Activated CD4-positive, alpha-beta T cell treated with anti-CD3 and anti-CD28 coated beads, Interleukin-2, amount 50 U/mL, for 48 hours (primary cell): ENCODE measurements around the gene ITPRID1.

Experiments
- DNase-seq, 2 experiments: peaks; one replicate each; pipeline ENCODE4 v3.0.0-alpha.2; 2020

ITPRID1 gene

GRCh38 chr7:31646942-31647341 is 133.1 kb downstream of the ITPRID1 start:
- no peak for DNase-seq

- DNase-seq = no peak
Measured at GRCh38 chr7:31647511-31647910, 133.6 kb downstream of the ITPRID1 start.

DNA sequence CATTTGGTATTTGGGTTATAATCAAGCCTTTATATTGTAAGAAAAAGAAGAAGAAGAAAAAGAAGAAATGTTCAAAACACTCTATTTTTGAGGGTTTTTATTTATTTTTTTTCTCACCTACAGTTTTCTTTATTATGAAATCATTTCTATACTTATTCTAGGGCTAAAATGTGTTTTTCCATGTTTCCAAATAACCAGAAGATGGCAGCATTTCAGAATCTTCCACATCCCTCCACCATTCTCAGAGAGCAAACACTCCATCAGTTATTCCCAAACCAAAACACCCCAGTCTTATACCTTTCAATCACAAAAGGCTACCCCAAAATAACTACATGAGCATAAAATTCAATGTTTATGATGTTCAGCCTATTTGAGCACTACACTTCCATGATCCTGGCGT is 134.4 kb downstream of the ITPRID1 start:
- no peak for DNase-seq

DNA sequence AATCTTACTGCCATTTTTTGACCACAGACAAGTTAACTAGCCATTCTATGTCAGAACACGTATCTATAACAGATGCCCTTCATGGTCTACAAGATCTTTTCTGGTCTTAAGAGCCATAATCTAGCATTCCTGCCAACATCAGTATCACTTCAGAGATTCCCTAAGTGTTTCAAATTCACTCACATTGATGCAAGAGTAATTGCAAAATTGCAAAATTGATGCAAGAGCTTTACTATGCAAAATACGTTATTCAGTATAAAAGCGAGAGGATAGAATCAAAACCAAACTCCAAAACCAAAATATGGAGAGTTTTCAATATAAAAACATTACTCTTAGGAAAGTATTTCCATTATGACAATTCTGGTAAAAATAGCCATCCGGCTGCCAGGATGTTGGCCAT is 135.0 kb downstream of the ITPRID1 start:
- DNase-seq = no peak

DNA sequence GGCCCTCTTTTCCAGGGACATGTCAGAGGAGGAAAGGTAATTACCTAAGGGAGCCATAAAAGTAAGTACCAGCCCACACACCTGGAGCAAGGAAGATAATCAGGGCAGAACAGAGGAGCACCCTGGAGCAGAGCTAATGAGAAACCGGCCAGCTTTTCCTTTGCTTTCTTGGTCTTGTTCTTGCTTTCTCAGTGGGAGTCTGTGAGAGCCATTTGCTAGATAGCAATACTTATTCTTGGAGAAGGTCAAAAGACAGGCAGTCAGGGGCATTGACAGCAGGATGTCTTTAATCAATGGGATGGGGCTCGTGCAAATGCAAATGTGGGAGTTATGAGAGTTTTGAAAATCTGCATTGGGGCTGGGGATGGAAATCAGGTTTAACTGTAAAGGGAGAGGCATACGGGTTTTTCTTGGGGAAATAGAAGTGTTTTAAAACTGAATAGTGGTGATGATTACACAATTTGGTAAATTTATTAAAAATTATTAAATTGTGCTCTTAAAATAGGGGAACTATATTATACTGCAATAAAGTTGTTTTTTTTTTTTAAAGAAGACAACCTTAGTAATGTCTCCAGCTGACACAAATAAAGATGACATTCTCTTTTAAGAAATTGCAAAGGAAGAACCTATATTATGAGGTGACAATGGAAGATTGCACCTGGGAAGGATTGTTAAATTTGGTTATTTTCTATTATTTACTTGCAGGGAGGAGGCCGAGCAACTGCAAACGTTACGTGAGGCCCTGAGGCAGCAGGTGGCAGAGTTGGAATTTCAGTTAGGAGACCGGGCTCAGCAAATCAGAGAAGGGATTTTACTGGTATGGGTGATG is 137.6 kb downstream of the ITPRID1 start:
- no peak for DNase-seq

GRCh38 chr7:31652063-31652326 is 138.1 kb downstream of the ITPRID1 start:
- no peak for DNase-seq

GRCh38 chr7:31663072-31663471 is 149.2 kb downstream of the ITPRID1 start:
- DNase-seq = no peak

GRCh38 chr7:31664890-31665289 is 151.0 kb downstream of the ITPRID1 start:
- DNase-seq = no peak

- no peak for DNase-seq
Measured at GRCh38 chr7:31665546-31665945, 151.7 kb downstream of the ITPRID1 start.

GRCh38 chr7:31669461-31669860 is 155.6 kb downstream of the ITPRID1 start:
- no peak for DNase-seq

- DNase-seq = no peak
Measured at GRCh38 chr7:31679574-31680305, 165.8 kb downstream of the ITPRID1 start.

DNA sequence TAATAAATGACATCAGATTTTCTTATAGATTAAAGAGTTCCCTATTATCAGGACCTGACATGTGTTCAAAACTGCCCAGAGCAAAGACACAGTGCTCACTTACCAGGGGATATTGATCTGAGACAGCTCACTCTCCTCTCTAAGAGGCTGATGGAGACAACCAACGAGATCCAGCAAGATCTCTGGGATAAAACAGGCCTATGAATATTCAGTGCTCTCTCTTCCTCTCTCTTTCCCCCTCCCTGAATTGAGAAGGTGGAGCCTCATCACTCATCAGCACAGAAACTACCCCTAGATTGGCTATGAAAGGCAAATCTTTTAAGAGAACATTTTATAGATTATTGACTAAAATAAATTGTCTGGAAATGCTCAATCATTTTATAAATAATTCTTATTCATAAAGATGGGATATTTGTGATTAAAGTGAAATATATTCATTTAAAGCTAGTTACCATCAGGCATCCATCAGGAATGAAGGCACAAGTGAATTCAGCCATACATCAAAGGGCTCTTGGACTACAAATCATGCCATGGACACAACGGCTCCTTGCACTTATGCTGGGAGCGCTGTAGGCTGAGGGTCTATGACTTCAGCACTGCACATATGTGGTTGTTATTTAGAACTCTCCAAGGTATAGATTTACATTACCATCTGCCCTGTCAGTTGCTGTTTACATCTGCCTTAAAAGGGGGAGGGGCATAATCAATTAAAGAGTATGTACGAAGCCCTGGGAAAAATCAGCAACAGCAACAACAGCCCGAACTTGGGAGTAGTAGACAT is 169.7 kb downstream of the ITPRID1 start:
- DNase-seq = no peak

GRCh38 chr7:31687024-31687748 is 173.3 kb downstream of the ITPRID1 start, which contains the start of gene PPP1R17:
PPP1R17 (plus strand) TSS chr7:31687215; CDS start chr7:31692442, 5,227 bp downstream.
- no peak for DNase-seq

DNA sequence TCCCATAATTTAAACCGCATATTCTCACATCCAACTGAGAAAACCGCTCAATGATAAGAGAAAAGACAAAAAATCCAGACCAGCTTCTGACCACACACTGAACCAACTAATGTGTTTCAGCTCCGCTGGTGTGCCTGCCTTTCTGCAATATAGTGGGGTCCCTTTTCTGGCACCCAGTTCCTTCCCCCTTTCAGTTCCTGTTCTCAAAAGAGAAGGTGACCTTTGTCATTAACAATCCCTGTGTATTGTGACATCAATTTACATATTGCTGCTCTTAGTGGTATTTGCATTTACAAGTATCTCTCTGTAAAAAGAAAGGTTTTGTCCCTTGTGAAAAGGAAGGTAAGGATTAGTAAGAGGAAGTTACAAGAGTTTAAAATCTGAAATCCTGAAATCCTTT is 174.5 kb downstream of the ITPRID1 start:
- no peak for DNase-seq

- no peak for DNase-seq
Measured at GRCh38 chr7:31688996-31689395, 175.1 kb downstream of the ITPRID1 start.

- DNase-seq = no peak
Measured at GRCh38 chr7:31690935-31691334, 177.0 kb downstream of the ITPRID1 start.

- no peak for DNase-seq
Measured at GRCh38 chr7:31692451-31692850, 178.6 kb downstream of the ITPRID1 start.

GRCh38 chr7:31692871-31693270 is 179.0 kb downstream of the ITPRID1 start:
- DNase-seq = no peak

DNA sequence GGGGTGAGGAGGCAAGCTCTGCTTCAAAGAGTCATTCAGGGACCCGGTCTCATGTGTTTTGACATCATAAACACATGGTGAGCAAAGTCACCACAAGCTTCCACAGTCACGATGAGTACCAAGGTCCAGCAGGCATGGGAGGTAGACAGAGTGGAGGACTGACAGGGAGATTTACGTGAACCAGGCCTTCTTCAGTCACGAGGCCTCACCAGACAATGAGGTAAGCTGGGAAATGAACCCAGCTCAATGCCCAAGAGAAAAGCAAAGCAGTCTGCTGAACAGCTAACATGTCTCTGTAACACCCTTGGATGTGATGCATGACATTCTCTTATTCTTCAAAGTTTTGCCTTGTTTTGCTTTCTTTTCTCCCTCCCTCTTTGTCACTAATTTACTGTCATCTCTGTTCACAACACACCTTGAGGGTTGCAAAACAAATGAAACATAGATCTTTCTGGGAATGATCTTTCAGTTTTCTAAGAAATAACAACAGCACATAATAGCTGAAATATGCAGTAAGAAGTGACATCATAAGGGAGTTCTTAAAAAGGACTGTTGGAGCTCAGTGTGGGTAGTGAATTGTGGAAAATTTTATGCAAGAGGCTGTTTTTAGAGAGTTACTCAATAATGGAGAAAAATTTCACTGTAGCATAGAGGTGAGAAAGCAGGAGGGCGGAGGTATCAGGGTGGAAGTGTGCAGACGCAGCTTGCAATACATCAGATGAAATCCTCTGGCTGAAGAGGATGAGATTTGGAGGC is 182.1 kb downstream of the ITPRID1 start:
- DNase-seq = no peak

DNA sequence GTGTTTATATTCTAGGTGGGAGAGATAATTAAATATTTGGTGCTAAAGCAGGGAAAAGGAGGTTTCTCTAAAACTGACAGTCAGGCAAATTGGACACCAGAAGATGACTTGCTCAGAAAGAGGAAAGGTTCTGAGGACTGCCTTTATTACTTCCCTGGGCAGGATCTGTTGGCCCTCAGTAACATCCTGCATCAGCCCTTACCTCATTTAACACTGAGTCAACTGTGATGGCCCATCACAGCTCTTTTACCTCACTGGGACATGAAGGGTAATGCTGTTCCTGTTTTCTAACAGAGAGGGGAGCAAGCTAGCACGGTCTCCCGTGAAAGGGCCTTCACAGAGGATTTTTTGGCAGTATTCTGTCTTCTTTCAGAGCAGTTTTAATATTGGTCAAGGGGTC is 185.2 kb downstream of the ITPRID1 start:
- DNase-seq = no peak

DNA sequence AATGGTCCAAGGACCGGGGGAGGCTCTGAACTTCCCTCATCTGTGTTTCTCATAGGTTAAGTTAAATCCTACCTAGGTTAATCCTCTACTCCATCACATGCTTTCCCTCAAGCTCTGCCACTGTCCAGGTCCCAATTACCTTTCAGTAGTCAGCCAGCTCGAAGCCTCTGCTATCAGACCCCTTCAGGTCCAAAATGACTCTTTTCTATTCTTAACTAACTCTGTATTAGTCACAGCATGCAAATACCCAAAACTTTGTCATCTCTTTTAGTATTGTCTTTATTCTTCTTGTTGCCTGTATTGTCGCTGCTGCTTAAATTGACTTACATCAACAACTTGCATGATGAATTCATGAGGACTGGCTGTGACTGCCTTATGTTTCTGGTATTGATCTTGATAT is 188.5 kb downstream of the ITPRID1 start:
- no peak for DNase-seq

- DNase-seq = no peak
Measured at GRCh38 chr7:31705377-31705776, 191.5 kb downstream of the ITPRID1 start.
